ENCODE measurements around the gene GPR84. TPM values are rescaled to one million over a fixed set of nuclear protein-coding genes. Genes with fewer than 3 reads are reported as not detected.
A peak's percentile ranks its signal among the peaks of the same experiment; 100 is the strongest.
"Not testable (repeated sequence)": the region's sequence is repeated elsewhere in the genome, so short reads cannot be mapped to it uniquely, and the experiment has no call there.

The GPR84 gene
- total RNA-seq, 1 donor from 2014 or later: 2.9 TPM

DNA sequence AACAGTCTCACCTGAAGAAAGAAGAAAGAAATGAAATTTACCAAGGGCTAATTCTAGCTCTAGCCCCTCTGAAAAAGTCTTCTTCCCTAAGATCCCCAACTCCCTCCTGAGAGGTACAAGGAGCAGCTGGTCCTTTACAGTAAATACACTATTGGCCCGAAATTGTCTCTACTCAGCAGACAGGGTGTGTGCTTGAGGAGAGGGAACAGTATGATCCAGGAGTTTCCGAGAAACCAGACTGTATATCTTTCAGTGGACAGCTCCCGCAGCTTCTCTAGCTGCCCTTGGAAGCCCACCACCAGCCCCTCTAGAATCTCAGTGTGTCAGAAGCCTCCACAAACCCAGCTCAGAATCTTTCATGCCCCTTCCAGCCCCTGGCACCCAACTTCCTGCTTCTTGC lies 8.1 kb downstream of the GPR84 start:
- no peak for DNase-seq (ENCODE audit: low spot score)

DNA sequence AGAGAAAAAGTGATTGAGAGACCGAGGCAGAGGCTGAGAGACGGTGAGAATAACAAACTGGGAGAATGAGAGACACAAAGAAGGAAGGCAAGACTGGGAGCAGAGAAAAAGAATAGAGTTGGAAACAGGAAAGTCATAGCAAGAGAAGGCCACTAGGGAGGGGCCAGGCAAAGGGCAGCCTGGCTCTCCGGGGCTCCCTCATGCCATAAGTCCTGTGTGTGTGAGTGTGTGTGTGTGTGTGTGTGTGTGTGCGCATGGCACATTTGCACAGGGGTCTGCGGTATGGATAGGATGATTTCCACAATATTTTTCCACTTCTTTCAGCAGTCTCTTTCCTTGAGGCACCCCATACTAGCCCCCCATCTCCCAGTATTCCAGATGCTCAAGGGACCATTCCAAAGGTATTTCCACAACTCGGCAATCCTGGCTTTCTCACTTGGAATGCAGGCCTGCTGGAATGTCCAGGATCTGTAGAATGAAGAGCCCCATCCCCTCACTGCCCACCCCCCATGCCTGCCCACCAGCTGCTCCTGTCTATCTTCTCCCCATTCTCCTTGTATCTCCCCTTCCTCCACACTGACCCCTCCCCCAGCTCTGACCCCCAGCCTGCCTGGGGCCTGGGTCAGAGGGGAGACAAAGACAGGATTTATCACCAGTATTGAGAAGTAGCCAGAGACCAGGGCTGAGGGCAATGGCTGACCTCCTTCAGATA lies 9.0 kb downstream of the GPR84 start:
- DNase-seq (ENCODE audit: low spot score): no peak

DNA sequence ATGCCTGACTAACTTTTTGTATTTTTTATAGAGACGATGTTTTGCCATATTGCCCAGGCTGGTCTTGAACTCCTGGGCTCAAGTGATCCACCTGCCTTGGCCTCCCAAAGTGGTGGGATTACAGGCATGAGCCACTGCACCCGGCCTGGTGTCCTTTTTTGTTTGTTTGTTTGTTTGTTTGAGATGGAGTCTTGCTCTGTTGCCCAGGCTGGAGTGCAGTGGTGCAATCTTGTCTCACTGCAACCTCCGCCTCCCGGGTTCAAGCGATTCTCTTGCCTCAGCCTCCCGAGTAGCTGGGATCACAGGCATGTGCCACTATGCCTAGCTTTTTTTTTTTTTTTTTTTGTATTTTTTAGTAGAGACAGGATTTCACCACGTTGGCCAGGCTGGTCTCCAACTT lies 10.0 kb downstream of the GPR84 start:
- DNase-seq (ENCODE audit: low spot score): not testable (repeated sequence)

DNA sequence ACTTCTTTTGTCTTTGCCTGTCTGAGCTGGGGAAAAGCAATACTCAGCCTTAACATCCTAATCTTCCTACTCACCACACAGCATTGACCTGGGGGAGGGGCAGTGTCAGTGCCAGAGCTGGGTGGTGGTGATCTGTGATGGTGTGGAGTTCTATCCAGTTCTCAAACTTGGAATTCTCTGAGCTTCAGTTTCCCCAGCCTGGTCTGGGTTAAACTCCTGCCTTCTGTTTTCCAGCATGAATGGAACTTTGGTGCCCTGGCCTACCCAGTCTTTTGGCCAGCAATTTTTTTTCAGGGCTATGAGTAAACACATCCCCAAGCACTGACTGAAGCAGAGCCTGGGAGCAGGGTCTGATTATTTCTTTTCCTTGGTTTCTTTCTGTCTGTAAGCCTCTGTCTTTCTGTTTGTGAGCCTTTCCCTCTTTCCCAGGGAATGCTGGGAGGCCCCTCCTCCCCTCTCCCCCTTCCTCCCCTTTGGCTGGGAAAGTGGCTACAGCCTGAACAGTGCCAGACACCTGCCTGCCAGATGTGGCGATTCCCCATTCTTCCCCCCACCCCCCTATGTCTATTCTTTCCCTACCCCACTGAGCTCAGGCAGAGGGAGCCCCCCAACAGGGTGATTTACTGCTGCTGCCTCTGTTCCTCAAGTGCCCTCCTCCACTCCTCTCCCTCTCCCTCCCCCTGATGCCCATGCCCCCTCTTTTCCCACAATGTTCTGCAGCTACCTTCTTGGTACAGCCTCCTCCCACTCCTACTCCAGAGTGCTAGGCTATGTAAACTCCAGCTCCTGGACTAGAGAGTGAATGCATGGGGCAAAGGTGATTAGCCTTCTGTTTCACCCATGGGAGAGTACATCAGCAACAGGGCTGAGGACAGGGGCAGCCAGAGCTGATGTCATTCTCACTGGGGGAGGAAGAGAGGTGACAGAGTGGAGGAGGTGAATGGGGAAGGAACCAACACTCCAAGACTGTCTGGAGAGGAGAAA lies 11.1 kb downstream of the GPR84 start:
- DNase-seq (ENCODE audit: low spot score): no peak

DNA sequence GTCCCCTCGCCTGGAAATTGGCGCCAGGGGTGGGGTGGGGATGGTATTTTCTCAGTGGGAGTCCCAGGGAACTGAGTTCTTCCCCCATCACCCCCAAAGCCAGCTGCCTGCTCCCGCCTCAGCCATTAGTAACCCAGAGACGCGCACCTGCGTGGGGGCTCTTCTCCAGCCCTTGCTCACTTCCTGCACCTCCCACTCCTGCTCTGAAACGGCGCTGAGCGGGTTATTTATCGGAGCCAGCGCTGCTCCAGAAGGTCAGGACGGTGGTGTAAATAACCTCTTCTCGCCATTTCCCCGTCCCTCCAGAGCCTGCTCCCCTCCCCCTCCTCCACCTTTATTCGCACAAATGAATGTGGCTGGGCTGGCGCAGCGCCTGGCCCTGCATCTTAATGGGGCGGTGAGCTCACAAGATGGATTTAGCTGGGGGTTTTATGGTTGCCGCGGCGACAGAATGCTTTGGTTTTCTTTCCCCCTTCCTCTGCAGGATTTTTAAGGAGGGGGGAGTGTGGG lies 12.2 kb downstream of the GPR84 start:
- DNase-seq (ENCODE audit: low spot score): peak; percentile 81

DNA sequence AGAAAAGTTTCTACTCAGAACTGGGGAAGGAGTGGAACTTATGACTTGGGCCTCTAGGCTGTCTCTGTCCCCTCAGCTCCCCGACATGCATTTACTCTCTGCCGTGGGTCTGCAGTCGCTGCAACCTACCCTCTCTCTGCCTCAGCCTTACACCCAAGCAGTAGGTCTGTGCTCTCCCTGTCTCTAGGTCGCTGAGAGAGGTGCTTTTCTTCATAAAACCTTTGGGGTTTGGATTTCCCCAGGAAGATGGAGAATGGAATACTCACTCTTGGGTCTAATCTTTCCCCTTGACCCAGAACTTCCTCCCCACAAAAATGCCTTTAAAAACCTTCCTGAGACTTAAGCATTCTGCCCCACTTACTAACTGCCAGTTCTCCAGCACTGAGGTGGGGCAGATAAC lies 12.9 kb downstream of the GPR84 start:
- no peak for DNase-seq (ENCODE audit: low spot score)

DNA sequence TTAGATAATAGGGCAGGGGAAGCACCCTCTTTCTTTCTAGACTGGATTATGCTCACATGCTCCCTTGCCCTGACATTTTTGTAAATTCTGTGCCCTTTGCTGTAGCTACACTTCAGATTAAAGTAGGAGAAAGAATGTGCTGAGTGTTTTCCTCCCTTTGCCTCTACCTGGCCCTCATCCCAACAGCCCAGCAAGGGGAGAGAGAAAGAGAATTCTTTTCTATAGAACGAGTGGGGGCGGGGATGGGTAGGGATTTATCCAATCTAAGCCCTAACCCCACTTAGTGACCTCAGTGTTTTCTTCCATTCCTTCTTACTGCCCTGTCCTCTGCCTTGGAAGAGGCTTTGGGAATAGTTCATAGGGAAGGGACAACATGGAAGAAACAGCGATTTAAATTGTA lies 13.5 kb downstream of the GPR84 start:
- DNase-seq (ENCODE audit: low spot score): no peak

DNA sequence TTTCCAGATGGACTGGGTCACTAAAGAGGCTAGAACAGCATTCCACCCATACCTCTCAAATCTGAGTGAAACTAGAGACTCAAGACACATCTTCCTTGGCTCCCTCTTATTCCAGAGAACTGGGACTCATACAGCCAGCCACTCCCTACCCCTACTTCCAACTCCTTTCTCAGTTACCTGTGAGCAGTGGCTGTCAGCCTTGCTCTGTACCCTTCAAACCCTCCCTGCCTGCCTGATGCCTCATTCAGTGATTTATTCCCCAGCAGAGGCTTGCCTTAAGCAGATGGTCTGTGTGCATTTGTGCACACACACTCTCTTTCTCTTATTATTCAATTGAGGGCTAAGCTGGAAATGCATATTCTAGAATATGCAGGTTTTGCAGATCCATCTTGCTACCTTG lies 14.6 kb downstream of the GPR84 start:
- no peak for DNase-seq (ENCODE audit: low spot score)

DNA sequence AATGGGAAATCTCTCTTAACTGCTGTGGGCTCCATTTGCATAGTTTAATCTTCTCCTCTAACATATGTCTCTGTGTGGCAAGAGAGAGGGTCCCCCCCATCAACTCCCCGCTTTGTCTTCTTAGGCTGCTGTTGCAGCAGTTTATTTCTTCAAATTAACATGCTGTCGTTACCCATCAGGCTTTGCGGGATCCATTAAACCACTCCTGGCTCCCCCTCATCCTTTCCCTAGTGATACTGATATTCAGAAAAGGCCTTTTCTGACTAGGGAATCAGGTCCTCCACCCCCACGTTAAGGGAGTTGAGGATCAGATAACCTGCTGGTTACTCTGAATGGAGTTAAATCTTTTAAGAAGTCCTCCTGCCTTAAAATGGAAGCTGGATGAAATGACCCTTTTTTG lies 15.2 kb downstream of the GPR84 start:
- DNase-seq (ENCODE audit: low spot score): no peak

DNA sequence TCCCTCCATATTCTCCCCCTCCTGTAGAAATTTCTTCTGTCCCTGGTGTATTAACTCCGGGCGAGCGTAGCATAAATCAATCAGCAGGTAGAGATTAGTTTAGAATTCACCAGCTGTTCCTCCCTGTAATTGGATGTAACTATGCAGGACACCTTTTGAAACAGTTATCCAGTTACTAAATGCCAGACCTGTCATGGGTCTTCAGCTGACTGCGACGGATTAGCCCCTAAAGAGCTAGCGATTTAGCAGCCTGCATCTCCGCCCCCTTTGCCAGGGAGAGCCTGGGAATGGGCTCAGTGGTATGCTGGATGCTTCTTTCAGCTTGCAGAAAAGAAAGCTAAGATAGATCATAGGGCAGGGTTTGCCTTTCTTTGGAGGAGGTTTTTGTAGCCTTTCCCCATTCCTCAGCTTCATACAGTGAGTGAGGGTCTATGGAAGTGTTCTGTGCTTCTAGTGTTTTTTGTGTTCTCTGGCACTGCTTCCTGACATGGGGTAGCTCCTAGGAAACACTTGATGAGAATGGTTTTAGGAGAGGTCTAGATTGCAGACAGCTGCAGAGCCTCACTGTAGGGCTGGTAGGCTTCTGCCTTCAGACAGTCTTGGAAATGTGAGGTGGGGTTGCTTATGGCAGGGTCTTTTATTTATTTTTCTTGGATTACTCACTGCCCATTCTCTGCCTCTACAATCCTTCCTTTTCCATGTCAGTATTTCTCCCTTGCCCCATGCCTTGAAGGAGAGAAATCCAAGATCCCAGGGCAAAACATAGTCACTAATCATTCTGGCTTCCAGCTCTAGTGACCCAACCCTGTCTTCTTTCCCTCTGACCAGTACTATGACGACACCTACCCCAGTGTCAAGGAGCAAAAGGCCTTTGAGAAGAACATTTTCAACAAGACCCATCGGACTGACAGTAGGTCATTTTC lies 22.6 kb downstream of the GPR84 start:
- no peak for DNase-seq (ENCODE audit: low spot score)

DNA sequence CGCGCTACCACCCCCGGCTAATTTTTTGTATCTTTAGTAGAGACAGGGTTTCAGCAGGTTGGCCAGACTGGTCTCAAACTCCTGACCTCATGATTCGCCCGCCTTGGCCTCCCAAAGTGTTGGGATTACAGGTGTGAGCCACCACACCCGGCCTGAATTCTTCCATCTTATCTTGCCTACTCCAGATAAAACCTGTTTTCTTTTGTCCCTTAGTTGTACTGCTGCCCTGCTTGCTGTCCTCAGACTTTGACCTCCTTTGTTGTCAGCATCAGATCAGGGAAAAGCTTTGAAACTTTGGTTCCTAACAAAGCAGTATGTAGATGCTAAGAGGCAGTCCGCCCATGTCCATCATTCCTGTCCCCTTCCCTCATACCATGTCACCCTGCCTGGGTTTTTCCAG lies 23.4 kb downstream of the GPR84 start:
- no peak for DNase-seq (ENCODE audit: low spot score)

DNA sequence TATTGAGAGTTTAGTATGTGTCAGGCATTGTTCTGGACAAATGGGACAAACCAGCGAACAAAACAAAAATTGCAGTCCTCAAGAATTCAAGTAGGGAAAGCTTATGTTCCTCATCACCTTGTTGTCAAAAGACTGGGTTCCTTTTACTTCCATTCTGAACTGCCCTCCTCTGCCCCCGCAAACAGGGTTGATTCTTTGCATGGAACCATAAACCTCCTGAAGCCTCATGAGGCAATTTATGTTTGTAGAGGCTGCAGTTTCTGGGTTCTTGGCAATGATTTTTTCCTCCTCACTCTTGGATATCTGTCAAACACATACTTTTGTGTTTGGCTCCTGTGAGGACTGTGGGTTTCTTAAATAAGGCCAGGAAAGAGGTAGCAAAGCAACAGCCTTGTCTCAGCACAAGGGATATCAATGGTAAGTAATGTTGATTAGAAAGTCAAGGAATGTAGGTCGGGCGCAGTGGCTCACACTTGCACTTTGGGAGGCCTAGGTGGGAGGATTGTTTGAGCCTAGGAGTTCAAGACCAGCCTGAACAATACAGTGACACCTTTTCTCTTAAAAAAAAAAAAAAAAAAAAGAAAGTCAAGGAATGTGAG lies 25.5 kb downstream of the GPR84 start:
- DNase-seq (ENCODE audit: low spot score): no peak

DNA sequence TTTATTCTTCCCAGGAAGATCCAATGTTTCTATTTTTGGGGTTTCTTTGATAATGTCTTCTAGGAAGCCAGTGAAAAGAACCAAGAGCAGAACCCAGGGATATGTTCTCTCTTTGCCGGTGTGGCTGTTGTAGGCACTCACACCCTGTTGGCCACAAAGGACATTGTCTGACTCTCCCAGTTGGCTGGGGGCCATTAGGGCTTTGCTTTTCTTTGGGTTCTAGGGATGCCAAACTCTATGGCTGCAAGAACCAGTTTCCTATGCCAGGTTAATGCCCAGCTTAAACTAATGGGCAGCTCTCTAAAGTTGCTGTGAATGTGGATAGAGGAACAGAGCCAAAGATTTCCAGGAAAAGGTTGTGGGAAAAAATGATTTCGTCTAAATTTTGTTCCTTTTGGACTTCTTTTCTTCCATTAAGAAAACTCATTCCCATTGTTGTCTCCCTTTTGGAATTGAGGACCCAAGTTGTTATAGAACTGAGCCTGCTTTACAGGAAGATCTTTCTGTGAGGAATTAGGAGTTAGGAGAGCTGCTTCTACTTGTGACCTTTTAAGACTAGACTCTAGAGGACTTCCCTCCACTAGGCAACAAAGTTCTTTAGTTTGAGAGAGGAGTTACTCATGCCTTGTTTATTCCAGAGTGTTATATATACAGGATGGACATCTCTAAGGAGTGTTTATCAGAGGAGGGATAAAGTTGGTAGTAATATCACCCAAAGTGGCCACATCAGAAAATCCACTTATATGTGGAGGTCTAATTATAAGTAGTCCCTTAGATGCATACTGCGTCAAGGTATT lies 26.2 kb downstream of the GPR84 start:
- no peak for DNase-seq (ENCODE audit: low spot score)

DNA sequence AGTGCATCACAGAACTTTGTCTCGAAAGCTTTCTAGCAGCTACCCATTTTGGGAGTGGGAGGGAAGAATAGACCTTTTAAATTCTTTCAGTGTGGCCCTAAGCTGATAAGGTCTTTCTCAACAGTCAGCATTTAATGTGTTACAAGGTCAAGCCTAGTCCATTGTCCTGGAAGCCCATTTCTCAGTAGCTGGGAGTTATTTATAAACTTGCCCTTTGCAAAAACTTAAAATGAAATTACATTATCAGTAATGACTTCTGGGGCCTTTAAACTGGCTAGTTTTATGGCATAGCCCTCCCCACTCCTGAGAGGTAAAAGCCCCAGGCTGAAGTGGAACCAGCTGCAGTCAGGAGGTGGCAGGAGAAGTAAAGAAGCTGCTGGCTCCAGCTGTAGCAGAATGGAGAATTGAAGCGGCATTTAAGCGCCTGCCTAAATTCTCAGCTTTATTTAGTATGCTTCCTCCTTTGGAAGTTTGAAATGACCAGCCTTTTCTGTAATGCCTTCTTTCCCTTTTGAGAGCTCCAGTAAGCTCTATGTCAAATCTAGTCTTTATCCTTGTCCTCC lies 26.9 kb downstream of the GPR84 start:
- peak; percentile 70 for DNase-seq (ENCODE audit: low spot score)

DNA sequence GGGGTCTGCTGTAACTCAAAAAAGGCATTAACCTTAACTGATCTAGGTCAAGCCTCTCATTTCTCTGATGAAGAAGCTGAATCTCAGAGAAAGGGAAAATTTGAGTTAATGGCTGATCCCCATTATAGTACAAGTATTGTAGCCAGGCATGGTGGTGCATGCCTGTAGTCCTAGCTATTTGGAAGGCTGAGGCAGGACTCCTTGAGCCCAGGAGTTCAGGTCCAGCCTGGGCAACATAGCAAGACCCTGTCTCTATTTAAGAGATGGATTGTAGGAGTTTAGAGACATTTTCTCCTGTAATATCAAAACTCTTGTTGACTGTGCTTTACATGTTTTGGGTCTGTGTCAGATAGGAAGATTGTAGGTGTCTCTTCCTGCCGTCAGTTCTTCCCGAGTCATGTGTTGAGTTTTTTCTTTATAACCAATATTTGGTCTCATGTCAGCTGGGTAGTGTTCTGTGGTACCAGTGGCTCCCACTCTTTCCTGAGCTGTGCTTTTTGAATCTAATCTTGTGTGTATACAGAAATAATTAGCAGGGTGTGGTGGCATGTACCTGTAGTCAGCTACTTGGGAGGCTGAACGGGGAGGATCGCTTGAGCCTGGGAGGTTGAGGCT lies 30.8 kb downstream of the GPR84 start:
- DNase-seq (ENCODE audit: low spot score): no peak

DNA sequence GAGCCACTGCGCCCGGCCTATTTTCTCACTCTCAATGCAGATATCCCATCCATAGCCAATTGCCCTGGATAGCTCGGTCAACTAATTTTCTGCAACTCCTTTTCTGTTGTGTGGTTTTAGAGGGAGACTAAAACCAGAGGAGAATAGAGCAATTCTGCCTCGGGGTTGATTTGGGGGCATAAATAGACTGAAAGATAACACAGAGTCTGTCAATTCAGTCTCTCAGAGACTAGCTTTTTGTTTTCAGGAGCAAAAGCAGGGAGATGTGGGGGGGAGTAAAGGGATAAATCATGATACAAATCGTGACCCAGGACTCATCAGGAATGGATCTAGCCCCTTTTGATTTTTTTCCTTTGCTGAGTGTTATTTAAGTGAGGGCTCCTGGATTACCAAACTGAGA lies 32.8 kb downstream of the GPR84 start:
- DNase-seq (ENCODE audit: low spot score): no peak

DNA sequence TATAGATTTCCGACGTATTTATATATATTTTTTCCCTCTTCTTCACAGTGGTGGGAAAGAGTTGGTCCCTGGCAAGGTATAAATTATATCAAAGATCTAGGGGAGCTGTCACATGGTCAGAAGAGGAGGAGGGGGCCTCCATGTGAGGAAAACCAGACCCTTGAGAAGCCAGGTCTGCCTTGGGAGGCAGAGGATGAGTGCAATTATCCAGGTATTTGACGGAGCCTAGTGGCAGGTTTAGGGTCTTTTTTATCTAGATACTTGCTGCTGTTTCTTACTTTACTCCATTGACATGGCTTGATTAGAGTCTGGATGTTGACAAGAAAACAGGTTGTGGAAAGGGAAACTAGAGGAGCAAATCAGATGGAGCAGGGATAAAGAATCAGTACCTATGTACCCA lies 33.8 kb downstream of the GPR84 start:
- no peak for DNase-seq (ENCODE audit: low spot score)

DNA sequence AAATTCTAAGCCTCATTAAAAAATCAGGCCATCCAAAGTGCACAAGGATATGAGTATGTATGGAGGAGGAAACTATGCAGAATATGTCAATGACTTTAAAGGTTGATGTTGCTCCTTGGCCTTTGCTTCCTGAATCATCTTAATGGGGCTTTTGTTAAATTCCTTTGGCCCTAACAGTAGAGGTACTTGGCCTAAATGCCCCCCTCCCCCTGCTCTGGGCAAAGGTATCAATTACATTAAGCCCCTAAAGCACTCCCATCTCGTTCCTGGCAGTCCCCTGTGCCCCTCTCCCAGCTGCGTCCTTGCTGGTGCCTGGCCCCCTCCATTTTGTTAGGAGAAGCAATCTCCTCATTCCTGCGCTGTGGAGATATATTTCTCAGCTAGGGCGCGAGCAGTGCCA lies 34.5 kb downstream of the GPR84 start:
- no peak for DNase-seq (ENCODE audit: low spot score)

DNA sequence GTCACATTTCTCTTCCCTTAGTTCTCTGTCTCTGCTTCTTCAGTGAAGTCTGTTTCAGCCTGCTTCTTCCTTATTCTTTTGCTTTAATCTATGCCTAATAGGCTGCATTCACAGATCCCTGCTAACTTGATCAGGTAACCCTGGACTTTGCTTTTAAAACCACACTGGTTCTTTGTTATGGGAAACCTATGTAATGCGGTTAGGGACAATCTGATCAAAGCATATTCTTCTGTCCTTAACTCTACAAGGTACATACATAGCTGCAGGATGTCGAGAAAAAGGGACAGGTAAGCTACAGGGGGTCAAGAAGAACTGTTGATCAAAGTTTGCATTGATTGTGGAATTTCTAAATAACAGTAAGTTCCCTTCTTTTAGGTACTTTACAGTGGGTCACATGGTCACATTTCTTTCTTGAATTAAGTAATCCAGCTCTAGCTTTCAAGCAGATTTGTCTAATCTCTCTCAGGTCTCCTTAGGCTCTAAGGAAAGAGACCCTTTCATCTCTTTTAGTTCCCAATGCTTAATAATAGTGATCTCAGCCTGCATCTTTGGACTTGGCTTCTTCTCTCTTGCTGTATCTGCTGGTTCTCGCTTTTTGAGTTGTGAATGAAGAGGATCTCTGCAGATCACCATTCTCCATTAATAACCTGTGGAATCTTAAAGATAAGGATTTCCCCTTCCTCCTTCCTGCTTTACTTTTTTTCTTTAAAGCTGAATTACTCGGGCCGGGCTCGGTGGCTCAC lies 35.5 kb downstream of the GPR84 start:
- DNase-seq (ENCODE audit: low spot score): peak; percentile 40
